H9 (cell line): ENCODE results near the gene LRRC30. TPM values are rescaled to one million over a fixed set of nuclear protein-coding genes. Genes with fewer than 3 reads are reported as not detected.

Experiments used
- DNase-seq: peaks from one replicate; pipeline ENCODE4 v3.0.0-alpha.2; 2017
- H2AFZ ChIP-seq: one replicate; pipeline ENCODE4 v1.6.1; 2013; ENCODE audit warnings: mild to moderate bottlenecking, low read length, control low read depth, moderate library complexity
- H2AK5ac ChIP-seq: 2 replicates; pipeline ENCODE4 v1.6.1; 2013; ENCODE audit warnings: low read length, control low read depth, mixed read lengths; ENCODE audit not compliant: insufficient read length
- H2BK120ac ChIP-seq: one replicate; pipeline ENCODE4 v1.6.1; 2013; ENCODE audit warnings: low read depth, mild to moderate bottlenecking, low read length, control low read depth, inconsistent platforms; ENCODE audit not compliant: poor library complexity, severe bottlenecking
- H2BK12ac ChIP-seq: 2 replicates; pipeline ENCODE4 v1.6.1; 2013; ENCODE audit warnings: low read length, control low read depth, mixed read lengths, low read depth; ENCODE audit not compliant: insufficient read length
- H2BK15ac ChIP-seq: 2 replicates; pipeline ENCODE4 v1.6.1; 2013; ENCODE audit warnings: low read depth, low read length, control low read depth
- H2BK20ac ChIP-seq: one replicate; pipeline ENCODE4 v1.6.1; 2013; ENCODE audit warnings: low read depth, mild to moderate bottlenecking, low read length, control low read depth, inconsistent platforms; ENCODE audit not compliant: poor library complexity, severe bottlenecking
- H2BK5ac ChIP-seq: 2 replicates; pipeline ENCODE4 v1.6.1; 2013; ENCODE audit warnings: low read length, control low read depth, mixed read lengths; ENCODE audit not compliant: insufficient read length
- H3K14ac ChIP-seq: 2 replicates; pipeline ENCODE4 v1.6.1; 2013; ENCODE audit warnings: low read length, control low read depth; ENCODE audit not compliant: insufficient read depth
- H3K18ac ChIP-seq: 2 replicates; pipeline ENCODE4 v1.6.1; 2013; ENCODE audit warnings: low read depth, mild to moderate bottlenecking, mixed read lengths, low read length, control low read depth; ENCODE audit not compliant: insufficient read length
- H3K23ac ChIP-seq: 2 replicates; pipeline ENCODE4 v1.6.1; 2013; ENCODE audit warnings: low read length, control low read depth, mixed read lengths, low read depth; ENCODE audit not compliant: insufficient read length
- H3K23me2 ChIP-seq: 2 replicates; pipeline ENCODE4 v1.6.1; 2013; ENCODE audit warnings: low read depth, mild to moderate bottlenecking, mixed read lengths, low read length, control low read depth; ENCODE audit not compliant: insufficient read length, poor library complexity, severe bottlenecking
- H3K27ac ChIP-seq: 2 replicates; pipeline ENCODE4 v1.5.1; 2013; ENCODE audit warnings: low read length, control low read depth, mixed read lengths, low read depth; ENCODE audit not compliant: insufficient read length
- H3K27me3 ChIP-seq: 2 replicates; pipeline ENCODE4 v1.6.1; 2013; ENCODE audit warnings: low read length, control low read depth, inconsistent platforms; ENCODE audit not compliant: insufficient read depth
- H3K4ac ChIP-seq: 2 replicates; pipeline ENCODE4 v1.6.1; 2013; ENCODE audit warnings: low read depth, mild to moderate bottlenecking, control low read depth, inconsistent platforms, low read length, moderate library complexity
- H3K4me1 ChIP-seq: 2 replicates; pipeline ENCODE4 v1.6.1; 2013; ENCODE audit warnings: low read length, control low read depth, inconsistent platforms; ENCODE audit not compliant: insufficient read depth
- H3K4me2 ChIP-seq: 2 replicates; pipeline ENCODE4 v1.6.1; 2013; ENCODE audit warnings: low read length, control low read depth, mixed read lengths; ENCODE audit not compliant: insufficient read length, insufficient read depth
- H3K56ac ChIP-seq: 2 replicates; pipeline ENCODE4 v1.6.1; 2013; ENCODE audit warnings: low read depth, mild to moderate bottlenecking, mixed read lengths, low read length, control low read depth; ENCODE audit not compliant: insufficient read length
- H3K79me1 ChIP-seq: 2 replicates; pipeline ENCODE4 v1.6.1; 2013; ENCODE audit warnings: low read depth, mild to moderate bottlenecking, moderate library complexity, low read length, control low read depth, inconsistent platforms; ENCODE audit not compliant: insufficient read depth, poor library complexity, severe bottlenecking
- H3K79me2 ChIP-seq: 2 replicates; pipeline ENCODE4 v1.6.1; 2013; ENCODE audit warnings: low read length, control low read depth, inconsistent platforms; ENCODE audit not compliant: insufficient read depth
- H3K9ac ChIP-seq: 2 replicates; pipeline ENCODE4 v1.6.1; 2013; ENCODE audit warnings: low read length, control low read depth, mixed read lengths; ENCODE audit not compliant: insufficient read length; ENCODE audit errors: extremely low read depth
- H3K9me3 ChIP-seq: one replicate; pipeline ENCODE4 v1.6.1; 2013; ENCODE audit warnings: low read depth, low read length, inconsistent platforms; ENCODE audit not compliant: control insufficient read depth
- H3T11ph ChIP-seq: one replicate; pipeline ENCODE4 v1.6.1; 2013; ENCODE audit warnings: mild to moderate bottlenecking, low read length, control low read depth, inconsistent platforms
- H4K20me1 ChIP-seq: one replicate; pipeline ENCODE4 v1.6.1; 2013; ENCODE audit not compliant: control insufficient read depth, insufficient read length, insufficient read depth
- H4K5ac ChIP-seq: 2 replicates; pipeline ENCODE4 v1.6.1; 2013; ENCODE audit warnings: low read depth, mild to moderate bottlenecking, mixed read lengths, low read length, control low read depth; ENCODE audit not compliant: insufficient read length
- H4K8ac ChIP-seq: replicated peaks from 2 replicates; pipeline ENCODE4 v1.6.1; 2013; ENCODE audit warnings: low read length, control low read depth, mixed read lengths, low read depth; ENCODE audit not compliant: insufficient read length
- H4K91ac ChIP-seq: 2 replicates; pipeline ENCODE4 v1.6.1; 2013; ENCODE audit warnings: low read depth, mild to moderate bottlenecking, moderate library complexity, mixed read lengths, low read length, control low read depth; ENCODE audit not compliant: insufficient read length
- H3K27ac Mint-ChIP-seq, 3 experiments: 2 replicates in 2 of 3; 3 replicates in 1 of 3; pipeline ENCODE4 v1.8.0; 2020 to 2021; ENCODE audit warnings: mixed read lengths in 3 of 3, mild to moderate bottlenecking in 1 of 3, moderate library complexity in 1 of 3
- H3K27me3 Mint-ChIP-seq: 2 replicates; pipeline ENCODE4 v1.8.0; 2021; ENCODE audit warnings: low read depth, mild to moderate bottlenecking, moderate library complexity, mixed read lengths
- H3K36me3 Mint-ChIP-seq, 3 experiments: 2 replicates in 2 of 3; 3 replicates in 1 of 3; pipeline ENCODE4 v1.8.0; 2020 to 2021; ENCODE audit warnings: low read depth in 3 of 3, mixed read lengths in 3 of 3; ENCODE audit not compliant: insufficient read depth in 1 of 3
- H3K4me1 Mint-ChIP-seq, 2 experiments: 2 replicates each; pipeline ENCODE4 v1.8.0; 2020; ENCODE audit warnings: mixed read lengths in 2 of 2
- H3K4me3 Mint-ChIP-seq, 2 experiments: 2 replicates in 1 of 2; 3 replicates in 1 of 2; pipeline ENCODE4 v1.8.0; 2020 to 2021; ENCODE audit warnings: mild to moderate bottlenecking in 2 of 2, mixed read lengths in 2 of 2, moderate library complexity in 1 of 2
- H3K9me3 Mint-ChIP-seq, 2 experiments: 2 replicates in 1 of 2; 3 replicates in 1 of 2; pipeline ENCODE4 v1.8.0; 2020; ENCODE audit warnings: mild to moderate bottlenecking in 2 of 2, mixed read lengths in 2 of 2, moderate library complexity in 1 of 2
- WGBS: extraction: QIAGEN DNeasy Blood & Tissue Kit; methylation state at CpG from one replicate; pipeline ENCODE4 v1.1.7; 2013; ENCODE audit warnings: missing lambda C conversion rate, low lambda C conversion rate, mixed read lengths; ENCODE audit not compliant: insufficient read length; ENCODE audit errors: extremely low coverage; 5-methylcytosine and 5-hydroxymethylcytosine counted together
- total RNA-seq: library from RNA; stranded (reverse); gene quantifications from 2 replicates; pipeline ENCODE4 v1.2.1, GENCODE V29; 2021
- TF ChIP-seq, protein P1 (sequence below): fragments of 200-600 bp; sonication (generic); conservative IDR thresholded peaks from 3 replicates; pipeline ENCODE4 v1.8.0; 2021; ENCODE audit warnings: antibody characterized with exemption, mild to moderate bottlenecking

LRRC30 gene
- total RNA-seq, 1 experiment from 2014 or later: not detected

- no peaks in the 10 kb centered on the region for H3K79me2 ChIP-seq
- H2BK120ac ChIP-seq: no peak overlapping the region
- no peak overlapping the region for H2AFZ ChIP-seq
- H3K23ac ChIP-seq: no peak overlapping the region
- WGBS: no CpG with 5 or more reads among the region's 4 CpGs
- H3K4me1 ChIP-seq: peaks cover 3% of the 10 kb centered on the region
- no peaks in the 10 kb centered on the region for H3K9me3 ChIP-seq
- no peak overlapping the region for H2BK12ac ChIP-seq
- no peak overlapping the region for H3K4ac ChIP-seq
- no peaks in the 10 kb centered on the region; the same call in 1 of the 2 replicates for H3K27me3 ChIP-seq
- H3K14ac ChIP-seq: no peak overlapping the region
- H3K27ac ChIP-seq: no peak overlapping the region
- Mint-ChIP-seq H3K36me3 (no peaks in the 10 kb centered on the region), H3K27me3 (no peaks in the 10 kb centered on the region), H3K9me3 (no peaks in the 10 kb centered on the region), H3K4me3 (no peak overlapping the region), H3K4me1 (peaks cover 21 to 30% of the 10 kb centered on the region in 2 experiments), H3K27ac (peak overlapping the region; percentile 18 to 87 (median 76); a peak in 4 of 7 replicates)
- H2BK15ac ChIP-seq: no peak overlapping the region
- DNase-seq: no peak
- TF ChIP-seq, protein P1, sequence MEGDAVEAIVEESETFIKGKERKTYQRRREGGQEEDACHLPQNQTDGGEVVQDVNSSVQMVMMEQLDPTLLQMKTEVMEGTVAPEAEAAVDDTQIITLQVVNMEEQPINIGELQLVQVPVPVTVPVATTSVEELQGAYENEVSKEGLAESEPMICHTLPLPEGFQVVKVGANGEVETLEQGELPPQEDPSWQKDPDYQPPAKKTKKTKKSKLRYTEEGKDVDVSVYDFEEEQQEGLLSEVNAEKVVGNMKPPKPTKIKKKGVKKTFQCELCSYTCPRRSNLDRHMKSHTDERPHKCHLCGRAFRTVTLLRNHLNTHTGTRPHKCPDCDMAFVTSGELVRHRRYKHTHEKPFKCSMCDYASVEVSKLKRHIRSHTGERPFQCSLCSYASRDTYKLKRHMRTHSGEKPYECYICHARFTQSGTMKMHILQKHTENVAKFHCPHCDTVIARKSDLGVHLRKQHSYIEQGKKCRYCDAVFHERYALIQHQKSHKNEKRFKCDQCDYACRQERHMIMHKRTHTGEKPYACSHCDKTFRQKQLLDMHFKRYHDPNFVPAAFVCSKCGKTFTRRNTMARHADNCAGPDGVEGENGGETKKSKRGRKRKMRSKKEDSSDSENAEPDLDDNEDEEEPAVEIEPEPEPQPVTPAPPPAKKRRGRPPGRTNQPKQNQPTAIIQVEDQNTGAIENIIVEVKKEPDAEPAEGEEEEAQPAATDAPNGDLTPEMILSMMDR: no peak
- no peak overlapping the region for H2AK5ac ChIP-seq
- no peaks in the 10 kb centered on the region for H3K23me2 ChIP-seq
- H4K91ac ChIP-seq: no peak overlapping the region
- H4K5ac ChIP-seq: no peak overlapping the region
- no peak overlapping the region for H3T11ph ChIP-seq
- H3K4me2 ChIP-seq: no peak overlapping the region
- H3K18ac ChIP-seq: no peak overlapping the region
- H4K8ac ChIP-seq: no peak overlapping the region
- no peak overlapping the region for H3K56ac ChIP-seq
- H4K20me1 ChIP-seq: no peaks in the 10 kb centered on the region
- H2BK5ac ChIP-seq: no peak overlapping the region
- no peak overlapping the region for H2BK20ac ChIP-seq
- H3K9ac ChIP-seq: no peak overlapping the region
- H3K79me1 ChIP-seq: no peaks in the 10 kb centered on the region
These were observed 23.4 kb upstream of the LRRC30 start for GRCh38 chr18:7207366-7207915.
